GM18508 (cell line): ENCODE data around the gene FSTL4.

Experiments used
- ATAC-seq: cut with Tn5 transposase; IDR thresholded peaks from one replicate; pipeline ENCODE4 v1.9.1; 2021; ENCODE audit warnings: moderate number of reproducible peaks; ENCODE audit not compliant: insufficient read depth, unreplicated experiment

FSTL4 gene

GRCh38 chr5:133434336-133434735 is 178.0 kb downstream of the FSTL4 start:
- ATAC-seq, result no peak

- ATAC-seq, result no peak
Measured at GRCh38 chr5:133433641-133434040, 178.7 kb downstream of the FSTL4 start.

- ATAC-seq, result no peak
Measured at GRCh38 chr5:133432956-133433532, 179.3 kb downstream of the FSTL4 start.

- ATAC-seq, result no peak
Measured at GRCh38 chr5:133431326-133431865, 180.9 kb downstream of the FSTL4 start.

GRCh38 chr5:133430095-133430494 is 182.2 kb downstream of the FSTL4 start:
- ATAC-seq, result no peak

GRCh38 chr5:133429046-133429445 is 183.3 kb downstream of the FSTL4 start:
- no peak for ATAC-seq

GRCh38 chr5:133428072-133428660 is 184.2 kb downstream of the FSTL4 start:
- no peak for ATAC-seq

GRCh38 chr5:133427121-133427777 is 185.1 kb downstream of the FSTL4 start:
- no peak for ATAC-seq

- ATAC-seq, result no peak
Measured at GRCh38 chr5:133426264-133426663, 186.1 kb downstream of the FSTL4 start.

GRCh38 chr5:133425764-133426163 is 186.6 kb downstream of the FSTL4 start:
- no peak for ATAC-seq

- ATAC-seq, result no peak
Measured at GRCh38 chr5:133425222-133425621, 187.1 kb downstream of the FSTL4 start.

GRCh38 chr5:133423618-133424282 is 188.6 kb downstream of the FSTL4 start:
- peak; percentile 61 for ATAC-seq

GRCh38 chr5:133423011-133423617 is 189.2 kb downstream of the FSTL4 start:
- ATAC-seq, result no peak

GRCh38 chr5:133421806-133422205 is 190.5 kb downstream of the FSTL4 start:
- no peak for ATAC-seq

GRCh38 chr5:133421394-133421793 is 190.9 kb downstream of the FSTL4 start:
- no peak for ATAC-seq

- no peak for ATAC-seq
Measured at GRCh38 chr5:133420440-133421301, 191.7 kb downstream of the FSTL4 start.

- ATAC-seq, result no peak
Measured at GRCh38 chr5:133415906-133416305, 196.4 kb downstream of the FSTL4 start.

GRCh38 chr5:133415506-133415905 is 196.8 kb downstream of the FSTL4 start:
- no peak for ATAC-seq

GRCh38 chr5:133412661-133413060 is 199.7 kb downstream of the FSTL4 start:
- no peak for ATAC-seq

GRCh38 chr5:133410335-133410828 is 202.0 kb downstream of the FSTL4 start:
- no peak for ATAC-seq
